Cortex of kidney (tissue), 1 donor: ENCODE measurements around the gene TP53BP2.
"Not testable (repeated sequence)": the region's sequence is repeated elsewhere in the genome, so short reads cannot be mapped to it uniquely, and the experiment has no call there.

ENCODE experiments used
- DNase-seq: peaks from one replicate; lab custom pipeline; 2025; lab: John Stamatoyannopoulos, UW

TP53BP2 gene

GRCh38 chr1:223828162-223828848, 17.4 kb downstream of the TP53BP2 start:
- no peak for DNase-seq

- DNase-seq = no peak
Measured at GRCh38 chr1:223827193-223827663, 18.5 kb downstream of the TP53BP2 start.

GRCh38 chr1:223825767-223826748, 19.7 kb downstream of the TP53BP2 start:
- DNase-seq = no peak

GRCh38 chr1:223824712-223825111, 21.0 kb downstream of the TP53BP2 start:
- no peak for DNase-seq

GRCh38 chr1:223824287-223824686, 21.5 kb downstream of the TP53BP2 start:
- no peak for DNase-seq

- DNase-seq = no peak
Measured at GRCh38 chr1:223820971-223821370, 24.8 kb downstream of the TP53BP2 start.

GRCh38 chr1:223820515-223820858, 25.3 kb downstream of the TP53BP2 start:
- no peak for DNase-seq

- DNase-seq = no peak
Measured at GRCh38 chr1:223819730-223820514, 25.8 kb downstream of the TP53BP2 start.

GRCh38 chr1:223817265-223817664, 28.5 kb downstream of the TP53BP2 start:
- not testable (repeated sequence) for DNase-seq

- DNase-seq = no peak
Measured at GRCh38 chr1:223815865-223816264, 29.9 kb downstream of the TP53BP2 start.

- DNase-seq = no peak
Measured at GRCh38 chr1:223815020-223815853, 30.5 kb downstream of the TP53BP2 start.

- no peak for DNase-seq
Measured at GRCh38 chr1:223813645-223814044, 32.1 kb downstream of the TP53BP2 start.

GRCh38 chr1:223811634-223812101, 34.1 kb downstream of the TP53BP2 start:
- DNase-seq = no peak

- no peak for DNase-seq
Measured at GRCh38 chr1:223810586-223810985, 35.2 kb downstream of the TP53BP2 start.

- DNase-seq = not testable (repeated sequence)
Measured at GRCh38 chr1:223809905-223810304, 35.8 kb downstream of the TP53BP2 start.

- DNase-seq = no peak
Measured at GRCh38 chr1:223803211-223803610, 42.5 kb downstream of the TP53BP2 start.

GRCh38 chr1:223802602-223803001, 43.1 kb downstream of the TP53BP2 start:
- DNase-seq = no peak

- DNase-seq = no peak
Measured at GRCh38 chr1:223802032-223802431, 43.7 kb downstream of the TP53BP2 start.

- no peak for DNase-seq
Measured at GRCh38 chr1:223796210-223796609, 49.5 kb downstream of the TP53BP2 start.

GRCh38 chr1:223794136-223794880, 51.4 kb downstream of the TP53BP2 start:
- no peak for DNase-seq
